ENCODE results near the gene RILPL1. TPM values are rescaled to one million over a fixed set of nuclear protein-coding genes. Genes with fewer than 3 reads are reported as not detected.
"Not testable (repeated sequence)": the region's sequence is repeated elsewhere in the genome, so short reads cannot be mapped to it uniquely, and the experiment has no call there.

The RILPL1 gene
- 2.8 and 4.8 TPM in 2 replicates for total RNA-seq

DNA sequence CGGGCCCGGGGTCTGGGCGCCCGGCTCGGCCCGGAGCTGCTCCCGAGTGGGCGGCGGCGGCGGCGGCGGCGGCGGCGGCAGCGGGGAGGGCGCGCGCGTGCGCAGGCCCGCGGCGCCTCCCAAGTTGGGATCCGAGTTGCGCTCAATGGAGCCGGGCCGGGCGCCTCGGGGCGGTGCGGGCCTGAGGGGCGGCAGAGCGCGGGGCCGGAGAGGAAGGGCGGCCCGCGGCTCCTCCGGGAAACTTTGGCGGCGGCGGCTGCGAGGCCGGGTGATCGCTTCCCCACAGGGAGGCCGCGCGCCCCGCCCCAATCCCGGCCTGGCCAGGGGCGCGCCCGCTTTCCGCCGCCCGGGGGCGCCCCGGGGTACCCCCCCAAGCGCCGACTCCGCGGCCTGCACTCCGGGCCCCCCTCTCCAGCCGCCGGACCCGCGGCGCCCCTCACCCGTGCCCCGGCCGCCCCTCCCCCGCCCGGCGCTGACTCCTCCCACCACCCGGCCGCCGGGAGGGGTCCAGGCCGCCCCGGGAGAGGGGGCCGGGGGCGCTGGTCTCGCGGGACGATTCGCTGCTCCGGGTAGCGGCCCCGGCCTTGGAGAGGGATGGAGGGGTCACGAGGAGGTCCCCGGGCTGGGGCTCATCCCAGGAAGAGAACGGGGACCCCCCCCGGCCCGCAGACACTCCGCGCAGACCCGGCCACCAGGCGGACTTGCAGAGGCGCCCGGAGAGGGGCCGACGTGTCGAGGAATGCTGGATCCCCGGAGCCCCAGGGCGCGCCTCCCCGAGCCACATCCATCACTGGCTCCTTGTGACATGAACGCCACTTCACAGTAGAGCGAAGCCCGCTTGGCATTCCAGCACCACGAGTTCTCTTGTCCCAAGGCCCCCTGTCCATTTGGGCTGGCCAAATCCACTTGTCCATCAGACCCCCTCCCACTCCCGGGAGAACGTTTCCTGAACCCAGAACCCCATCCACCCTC lies at the start of gene RILPL1:
Gene RILPL1, minus strand, starts transcription at position 48 of the 972 bp plus-strand sequence. CDS start 237 bp downstream, outside the sequence.
- DNase-seq (ENCODE audit: low read depth in 2 of 2), result peak; percentile 44 to 56

GRCh38 chr12:123580772-123581171 lies 47.3 kb upstream of the RILPL1 start:
- peak in 1 of 2 donors; percentile 57 for DNase-seq (ENCODE audit: low read depth in 2 of 2)

DNA sequence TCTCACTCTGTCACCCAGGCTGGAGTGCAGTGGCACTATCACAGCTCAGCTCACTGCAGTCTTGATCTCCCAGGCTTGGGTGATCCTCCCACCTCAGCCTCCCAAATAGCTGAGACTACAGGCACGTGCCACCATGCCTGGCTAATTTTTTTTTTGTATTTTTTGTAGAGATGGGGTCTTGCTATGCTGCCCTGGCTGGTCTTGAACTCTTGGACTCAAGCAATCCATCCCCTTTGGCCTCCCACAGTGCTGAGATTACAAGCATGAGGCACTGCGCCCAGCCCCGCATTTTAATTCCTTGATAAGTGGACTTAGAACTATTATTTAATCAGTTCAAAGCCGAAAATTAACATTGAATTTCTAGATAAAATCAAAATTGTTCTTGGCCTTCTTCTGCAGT lies 45.3 kb upstream of the RILPL1 start:
- DNase-seq (ENCODE audit: low read depth in 2 of 2), result not testable (repeated sequence)

- no peak for DNase-seq (ENCODE audit: low read depth in 2 of 2)
Measured at GRCh38 chr12:123578243-123578642, 44.7 kb upstream of the RILPL1 start.

- DNase-seq (ENCODE audit: low read depth in 2 of 2), result no peak
Measured at GRCh38 chr12:123576611-123577010, 43.1 kb upstream of the RILPL1 start.

- no peak for DNase-seq (ENCODE audit: low read depth in 2 of 2)
Measured at GRCh38 chr12:123573870-123574269, 40.4 kb upstream of the RILPL1 start.

- no peak for DNase-seq (ENCODE audit: low read depth in 2 of 2)
Measured at GRCh38 chr12:123572391-123572790, 38.9 kb upstream of the RILPL1 start.

DNA sequence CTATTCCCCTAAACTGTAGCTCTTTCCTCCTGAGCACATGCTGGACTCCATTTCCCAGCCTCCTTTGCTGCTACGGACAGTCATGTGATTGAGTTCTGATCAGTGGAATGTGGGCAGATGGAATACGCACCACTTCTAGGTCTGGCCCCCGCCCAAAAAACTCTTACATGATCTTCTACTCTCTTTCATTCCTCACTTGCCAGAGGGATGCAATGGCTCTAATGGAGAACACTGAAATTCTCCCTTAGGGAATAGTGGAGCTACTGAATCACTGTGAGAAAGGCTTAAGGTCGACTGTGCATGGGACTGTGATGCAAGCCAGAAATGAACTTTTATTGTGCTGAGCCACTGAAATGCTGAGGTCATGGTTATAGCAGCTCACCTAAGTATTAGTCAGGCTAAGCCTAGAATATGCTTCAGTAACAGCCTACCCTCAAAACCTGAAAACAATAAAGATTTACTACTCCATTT lies 37.9 kb upstream of the RILPL1 start:
- peak; percentile 27 to 57 for DNase-seq (ENCODE audit: low read depth in 2 of 2)

DNA sequence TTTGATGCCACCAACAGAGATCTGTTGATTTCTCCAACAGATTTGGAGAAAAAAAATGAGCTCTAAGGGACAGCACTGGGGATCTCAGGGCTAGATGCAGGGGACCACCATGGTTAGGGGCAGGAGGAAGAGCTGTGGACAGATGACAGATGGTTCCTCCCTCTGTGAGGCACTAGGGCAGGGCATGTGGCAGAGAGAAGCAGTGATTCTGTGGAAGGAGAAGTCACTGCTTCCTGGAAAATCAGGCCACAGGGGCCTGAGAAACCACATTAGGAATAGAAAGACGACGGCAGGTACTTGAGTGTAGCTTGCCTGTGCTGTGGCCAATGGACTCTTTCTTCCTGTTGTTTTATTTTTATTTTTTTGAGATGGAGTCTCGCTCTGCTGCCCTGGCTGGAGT lies 25.9 kb upstream of the RILPL1 start:
- no peak for DNase-seq (ENCODE audit: low read depth in 2 of 2)

- DNase-seq (ENCODE audit: low read depth in 2 of 2), result not testable (repeated sequence)
Measured at GRCh38 chr12:123558487-123558886, 25.0 kb upstream of the RILPL1 start.

DNA sequence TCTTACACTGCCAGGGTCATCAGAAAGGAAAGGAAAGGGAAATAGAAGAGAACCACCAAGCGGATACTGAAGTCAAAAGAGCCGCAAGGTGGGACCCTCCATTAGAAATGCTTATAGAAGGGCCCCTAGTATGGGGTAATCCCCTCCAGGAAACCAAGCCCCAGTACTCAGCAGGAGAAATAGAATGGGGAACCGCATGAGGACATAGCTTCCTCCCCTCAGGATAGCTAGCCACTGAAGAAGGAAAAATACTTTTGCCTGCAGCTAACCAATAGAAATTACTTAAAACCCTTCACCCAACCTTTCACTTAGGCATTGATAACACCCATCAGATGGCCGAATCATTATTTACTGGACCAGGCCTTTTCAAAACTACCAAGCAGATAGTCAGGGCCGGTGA lies 21.3 kb upstream of the RILPL1 start:
- DNase-seq (ENCODE audit: low read depth in 2 of 2), result not testable (repeated sequence)

DNA sequence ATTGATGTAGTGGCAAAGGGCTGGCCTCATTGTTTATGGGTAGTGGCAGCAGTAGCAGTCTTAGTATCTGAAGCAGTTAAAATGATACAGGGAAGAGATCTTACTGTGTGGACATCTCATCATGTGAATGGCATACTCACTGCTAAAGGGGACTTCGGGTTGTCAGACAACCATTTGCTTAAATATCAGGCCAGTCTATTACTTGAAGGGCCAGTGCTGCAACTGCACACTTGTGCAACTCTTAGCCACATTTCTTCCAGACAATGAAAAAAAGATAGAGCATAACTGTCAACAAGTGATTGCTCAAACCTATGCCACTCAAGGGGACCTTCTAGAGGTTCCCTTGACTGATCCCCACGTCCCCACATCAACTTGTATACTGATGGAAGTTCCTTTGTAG lies 20.6 kb upstream of the RILPL1 start:
- not testable (repeated sequence) for DNase-seq (ENCODE audit: low read depth in 2 of 2)

DNA sequence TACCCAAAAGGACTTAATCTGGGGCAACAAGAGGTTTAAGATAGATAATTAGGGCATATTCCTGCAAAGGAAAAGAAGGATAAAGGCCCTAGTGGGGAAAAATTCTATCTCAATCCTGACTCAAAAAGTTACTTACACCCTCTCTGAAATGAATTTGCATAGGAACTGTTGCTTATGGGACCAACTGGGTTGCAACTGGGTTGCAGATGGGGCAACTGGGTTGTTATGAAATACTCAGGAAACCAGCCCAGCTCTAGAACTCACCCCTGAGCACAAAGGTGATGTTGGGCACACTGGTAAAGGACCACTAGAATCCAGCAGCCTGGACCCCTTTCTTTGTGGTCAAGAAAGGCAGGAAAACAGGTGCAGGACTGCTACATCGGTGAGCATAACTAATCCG lies 17.2 kb upstream of the RILPL1 start:
- no peak for DNase-seq (ENCODE audit: low read depth in 2 of 2)

- no peak for DNase-seq (ENCODE audit: low read depth in 2 of 2)
Measured at GRCh38 chr12:123548107-123548506, 14.6 kb upstream of the RILPL1 start.

GRCh38 chr12:123546281-123546680 lies 12.8 kb upstream of the RILPL1 start:
- DNase-seq (ENCODE audit: low read depth in 2 of 2), result no peak

GRCh38 chr12:123543541-123543940 lies 10.0 kb upstream of the RILPL1 start:
- DNase-seq (ENCODE audit: low read depth in 2 of 2), result no peak

GRCh38 chr12:123540899-123541662 lies 7.6 kb upstream of the RILPL1 start:
- DNase-seq (ENCODE audit: low read depth in 2 of 2), result no peak

DNA sequence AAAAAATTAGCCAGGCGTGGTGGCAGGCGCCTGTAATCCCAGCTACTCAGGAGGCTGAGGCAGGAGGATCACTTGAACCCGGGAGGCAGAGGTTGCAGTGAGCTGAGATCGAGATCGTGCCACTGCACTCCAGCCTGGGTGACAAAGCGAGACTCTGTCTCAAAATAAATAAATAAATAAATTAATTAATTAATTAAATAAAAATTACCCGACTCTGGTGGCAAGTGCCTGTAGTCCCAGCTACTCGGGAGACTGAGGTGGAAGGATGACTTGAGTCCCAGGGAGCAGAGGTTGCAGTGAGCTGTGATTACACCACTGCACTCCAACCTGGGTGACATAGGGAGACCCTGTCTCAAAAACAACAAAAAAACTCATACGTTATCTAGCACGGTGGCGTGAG lies 2.4 kb upstream of the RILPL1 start:
- not testable (repeated sequence) for DNase-seq (ENCODE audit: low read depth in 2 of 2)

DNA sequence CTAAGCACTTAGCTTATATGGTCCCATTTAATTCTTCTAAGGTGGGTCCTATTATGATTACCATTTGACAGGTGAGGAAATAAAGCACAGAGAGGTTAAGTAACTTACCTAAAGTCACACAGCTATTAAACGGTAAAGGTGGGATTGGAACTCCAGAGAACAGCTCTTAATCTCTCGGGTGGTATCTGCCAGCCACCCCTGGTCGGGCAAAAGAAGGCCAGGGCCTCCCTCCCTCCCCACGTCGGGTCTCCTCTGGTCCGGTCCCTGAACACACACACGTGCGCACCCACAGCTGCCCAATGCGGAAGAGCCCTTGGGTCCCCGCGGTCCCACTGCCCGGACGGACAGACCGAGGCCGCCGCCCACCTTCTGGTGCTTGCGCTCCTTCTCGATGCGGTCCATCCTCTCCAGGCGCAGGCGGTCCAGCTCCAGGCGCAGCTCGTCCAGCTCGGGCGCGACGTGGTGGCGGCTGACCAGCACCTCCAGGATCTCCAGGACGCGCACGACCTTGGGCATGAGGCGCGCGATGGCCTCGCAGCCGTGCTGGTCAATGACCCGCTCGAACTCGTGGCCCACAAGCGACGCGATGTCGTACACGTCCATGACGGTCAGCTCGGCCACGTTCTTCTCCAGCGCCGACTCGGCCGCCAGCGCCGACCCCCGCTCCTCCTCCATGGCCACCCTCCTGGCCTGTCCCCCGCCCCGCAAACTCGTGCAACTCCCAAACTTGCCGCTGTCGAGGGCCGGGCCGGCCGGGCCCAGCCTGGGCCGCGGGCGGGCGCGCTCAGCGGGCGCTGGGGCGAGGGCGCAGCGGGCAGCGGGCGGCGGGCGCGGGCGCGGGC lies 490 bp downstream of the RILPL1 start:
- DNase-seq (ENCODE audit: low read depth in 2 of 2), result peak; percentile 58 to 67

DNA sequence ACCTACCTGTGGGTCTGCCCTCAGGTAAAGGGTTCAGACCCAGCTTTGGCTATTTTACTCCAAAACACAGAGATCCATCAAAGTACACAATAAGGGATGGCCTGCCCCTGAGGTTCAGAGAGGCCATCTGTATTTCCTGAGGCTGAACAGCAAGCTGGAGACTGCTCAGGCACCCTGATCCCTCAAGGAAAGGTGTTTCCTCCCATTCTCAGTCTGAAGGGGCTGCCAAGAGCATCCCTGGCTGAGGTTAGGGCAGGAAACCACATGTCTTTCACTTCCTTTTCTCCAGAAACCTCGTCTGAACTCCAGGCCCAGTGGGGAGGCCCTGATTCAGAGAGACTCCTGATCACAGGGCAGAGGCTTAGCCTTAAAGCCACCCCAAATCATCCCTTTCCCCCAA lies 1.5 kb downstream of the RILPL1 start:
- DNase-seq (ENCODE audit: low read depth in 2 of 2), result peak; percentile 17 to 93

DNA sequence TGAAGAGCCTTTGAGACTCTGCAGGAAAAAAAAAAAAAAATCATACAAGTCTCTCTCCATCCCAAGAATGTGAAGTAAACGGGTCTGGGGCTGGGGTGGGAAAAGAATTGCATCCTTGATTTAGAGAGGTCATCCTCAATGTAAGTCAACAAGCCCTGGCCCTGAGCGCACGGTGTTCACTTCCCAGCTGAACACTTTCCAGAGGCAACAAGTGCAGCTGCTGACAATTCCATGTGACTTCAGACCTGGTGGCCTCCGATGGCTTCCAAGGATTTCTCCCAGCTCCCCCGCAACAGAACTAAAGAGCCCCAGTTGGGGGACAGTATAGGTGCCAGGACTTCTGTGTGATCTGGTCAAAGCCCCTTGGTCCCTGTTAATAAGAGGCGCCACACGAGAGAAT lies 2.4 kb downstream of the RILPL1 start:
- peak; percentile 23 to 38 for DNase-seq (ENCODE audit: low read depth in 2 of 2)

Data from lung microvascular endothelial cell (primary cell).